Left ventricle myocardium superior (tissue), 1 donor: ENCODE data around the gene MPRIP. TPM values are rescaled to one million over a fixed set of nuclear protein-coding genes. Genes with fewer than 3 reads are reported as not detected.
"Not testable (repeated sequence)": the region's sequence is repeated elsewhere in the genome, so short reads cannot be mapped to it uniquely, and the experiment has no call there.

Source experiments
- ATAC-seq: fragments of 200-7000 bp; cut with Tn5 transposase; one replicate; pipeline ENCODE4 v1.9.1; 2020; ENCODE audit warnings: mild to moderate bottlenecking, moderate library complexity
- DNase-seq: peaks from one replicate; pipeline ENCODE4 v3.0.0-alpha.2; 2020
- intact Hi-C: fragments of 100-400 bp; cut with micrococcal nuclease; formaldehyde crosslinking; loops from one replicate; pipeline ENCODE4 v1.11.0; 2022
- total RNA-seq: library from RNA; stranded (reverse); fragmentation: NEBNext Ultra II Directional; extraction: Animal tissue kit (Norgen Biotek cat#: 25700); gene quantifications from one replicate; pipeline ENCODE4 v1.2.1, GENCODE V29; 2021
- donor health status: DM: no; HTN: yes; CAD: no; lungs with severe emphysema.

The MPRIP gene
- total RNA-seq, 1 donor from 2014 or later, result 335 TPM

- DNase-seq, intact Hi-C loops: not testable (repeated sequence)
- ATAC-seq, result peak; percentile 63
Observed at GRCh38 chr17:17010545-17011034, 31.7 kb upstream of the MPRIP start.

GRCh38 chr17:17011043-17011907 is 31.0 kb upstream of the MPRIP start:
- intact Hi-C loops, DNase-seq: not testable (repeated sequence)
- peak; percentile 37 for ATAC-seq

- intact Hi-C loops, DNase-seq, ATAC-seq: not testable (repeated sequence)
Observed at GRCh38 chr17:17013828-17014747, 28.2 kb upstream of the MPRIP start.

- intact Hi-C loops, ATAC-seq, DNase-seq: not testable (repeated sequence)
Observed at GRCh38 chr17:17014748-17015124, 27.5 kb upstream of the MPRIP start.

GRCh38 chr17:17015230-17015629 is 27.0 kb upstream of the MPRIP start:
- DNase-seq, result no peak
- ATAC-seq, result no peak
- intact Hi-C loops, result no loop called here

GRCh38 chr17:17016199-17017197 is 25.8 kb upstream of the MPRIP start:
- ATAC-seq, DNase-seq, intact Hi-C loops: not testable (repeated sequence)

- ATAC-seq (no peak), DNase-seq (no peak)
- intact Hi-C loops, result no loop called here
Observed at GRCh38 chr17:17017343-17018014, 24.8 kb upstream of the MPRIP start.

- ATAC-seq (no peak), DNase-seq (no peak)
- intact Hi-C loops, result no loop called here
Observed at GRCh38 chr17:17018021-17018441, 24.2 kb upstream of the MPRIP start.

- no peak for DNase-seq
- intact Hi-C loops, result no loop called here
Observed at GRCh38 chr17:17018612-17019429, 23.4 kb upstream of the MPRIP start.

GRCh38 chr17:17019430-17019762 is 22.9 kb upstream of the MPRIP start:
- no peak for DNase-seq
- intact Hi-C loops, result no loop called here
- no peak for ATAC-seq

More at GRCh38 chr17:17018612-17019429, 23.4 kb upstream of the MPRIP start:
- ATAC-seq, result no peak

- ATAC-seq, result no peak
- intact Hi-C loops, result no loop called here
- no peak for DNase-seq
Observed at GRCh38 chr17:17019891-17020456, 22.3 kb upstream of the MPRIP start.

- intact Hi-C loops, result no loop called here
- ATAC-seq (peak; percentile 3), DNase-seq (no peak)
Observed at GRCh38 chr17:17020821-17021193, 21.4 kb upstream of the MPRIP start.

- peak; percentile 76 for DNase-seq
- ATAC-seq, result peak; percentile 88
- intact Hi-C loops, result no loop called here
Observed at GRCh38 chr17:17021194-17021863, 20.9 kb upstream of the MPRIP start.

GRCh38 chr17:17022011-17022410 is 20.2 kb upstream of the MPRIP start:
- DNase-seq (no peak), ATAC-seq (no peak)
- intact Hi-C loops, result no loop called here

GRCh38 chr17:17022456-17022855 is 19.8 kb upstream of the MPRIP start:
- no peak for DNase-seq
- intact Hi-C loops, result no loop called here
- no peak for ATAC-seq

GRCh38 chr17:17024778-17025300 is 17.4 kb upstream of the MPRIP start:
- ATAC-seq (peak; percentile 12), DNase-seq (no peak)
- intact Hi-C loops, result no loop called here
